Hepatic stellate cell (primary cell): Measurements from ENCODE around the gene FTSJ1.
"Not testable (repeated sequence)": the region's sequence is repeated elsewhere in the genome, so short reads cannot be mapped to it uniquely, and the experiment has no call there.

ENCODE experiments used
- DNase-seq: peaks from one replicate; pipeline ENCODE4 v3.0.0; 2011; ENCODE audit warnings: low spot score

The FTSJ1 gene

GRCh38 chrX:48475774-48476577 is at the start of gene FTSJ1:
TSS of gene FTSJ1 (plus strand) at chrX:48476199. CDS start at chrX:48478048, 1,849 bp downstream.
- peak; percentile 86 for DNase-seq

GRCh38 chrX:48427027-48427716 is 48.8 kb upstream of the FTSJ1 start:
- DNase-seq, result not testable (repeated sequence)

GRCh38 chrX:48429606-48430005 is 46.4 kb upstream of the FTSJ1 start:
- DNase-seq, result not testable (repeated sequence)

GRCh38 chrX:48430166-48430565 is 45.8 kb upstream of the FTSJ1 start:
- not testable (repeated sequence) for DNase-seq

- DNase-seq, result not testable (repeated sequence)
Measured at GRCh38 chrX:48433713-48434112, 42.3 kb upstream of the FTSJ1 start.

GRCh38 chrX:48447201-48447600 is 28.8 kb upstream of the FTSJ1 start:
- not testable (repeated sequence) for DNase-seq

- no peak for DNase-seq
Measured at GRCh38 chrX:48450076-48450475, 25.9 kb upstream of the FTSJ1 start.

- DNase-seq, result no peak
Measured at GRCh38 chrX:48451708-48452107, 24.3 kb upstream of the FTSJ1 start.

GRCh38 chrX:48456628-48457331 is 19.2 kb upstream of the FTSJ1 start:
- no peak for DNase-seq

- no peak for DNase-seq
Measured at GRCh38 chrX:48458711-48459110, 17.3 kb upstream of the FTSJ1 start.

GRCh38 chrX:48459483-48459882 is 16.5 kb upstream of the FTSJ1 start:
- peak; percentile 1 for DNase-seq

GRCh38 chrX:48460031-48460430 is 16.0 kb upstream of the FTSJ1 start:
- DNase-seq, result no peak

- peak; percentile 1 for DNase-seq
Measured at GRCh38 chrX:48460606-48461005, 15.4 kb upstream of the FTSJ1 start.

GRCh38 chrX:48461830-48462229 is 14.2 kb upstream of the FTSJ1 start:
- peak; percentile 0 for DNase-seq

GRCh38 chrX:48465336-48465933 is 10.6 kb upstream of the FTSJ1 start:
- DNase-seq, result peak; percentile 73

- DNase-seq, result no peak
Measured at GRCh38 chrX:48466696-48467095, 9.3 kb upstream of the FTSJ1 start.

- DNase-seq, result no peak
Measured at GRCh38 chrX:48467281-48467761, 8.7 kb upstream of the FTSJ1 start.

GRCh38 chrX:48468247-48468671 is 7.7 kb upstream of the FTSJ1 start:
- no peak for DNase-seq

GRCh38 chrX:48468693-48469691 is 7.0 kb upstream of the FTSJ1 start:
- no peak for DNase-seq

- DNase-seq, result no peak
Measured at GRCh38 chrX:48470110-48470832, 5.7 kb upstream of the FTSJ1 start, which contains the start of gene SLC38A5. TSS of gene SLC38A5 (minus strand) at chrX:48470260. CDS start at chrX:48467924, 2,336 bp downstream.
